HCT116 (cell line): Measurements from ENCODE around the gene NUCB2. TPM values are rescaled to one million over a fixed set of nuclear protein-coding genes. Genes with fewer than 3 reads are reported as not detected.

ENCODE experiments used
- ATAC-seq: fragments of 200-7000 bp; cut with Tn5 transposase; 2 replicates; pipeline ENCODE4 v1.9.1; 2020; ENCODE audit warnings: mild to moderate bottlenecking, moderate library complexity
- BruUV-seq: library from RNA; stranded (reverse); fragments of 400-500 nt; replicated peaks from 2 replicates; lab custom pipeline; 2021; lab: Mats Ljungman, UMichigan
- CTCF ChIA-PET: fragments of 300-600 bp; sonication (Branson Sonifier 250); formaldehyde crosslinking; loops from one replicate; lab custom pipeline; 2021; ENCODE audit warnings: antibody characterized with exemption; lab: Charles Lee
- POLR2A ChIA-PET: fragments of 300-600, 350-600 bp; sonication (Branson Sonifier 250); formaldehyde crosslinking; loops from one replicate; lab custom pipeline; 2021; ENCODE audit warnings: antibody characterized with exemption; lab: Charles Lee
- RAD21 ChIA-PET, 2 experiments: fragments of 300-600 bp; sonication (Branson Sonifier 250); formaldehyde crosslinking; loops; one replicate each; lab custom pipeline; 2023; ENCODE audit warnings: low total read pairs in 2 of 2; ENCODE audit not compliant: uncharacterized antibody in 2 of 2, unreplicated experiment in 2 of 2, low non-redundant PET in 1 of 2; lab: Charles Lee
- DNase-seq: peaks from one replicate; pipeline ENCODE4 v3.0.0-alpha.2; 2010; ENCODE audit warnings: low read depth, low spot score
- H2AFZ ChIP-seq: fragments of 200-600 bp; shearing (Covaris generic), sonication (generic); 2 replicates; pipeline ENCODE4 v1.6.1; 2017; ENCODE audit warnings: low read depth, mixed run types, mixed read lengths, antibody characterized with exemption, low read length; ENCODE audit not compliant: poor library complexity, severe bottlenecking
- H3K27ac ChIP-seq: 2 replicates; pipeline ENCODE4 v1.5.1; 2012; ENCODE audit warnings: low read depth, low read length
- H3K27me3 ChIP-seq: fragments of 200-600 bp; sonication (generic); 2 replicates; pipeline ENCODE4 v1.6.1; 2016; ENCODE audit warnings: mixed run types, low read length, mixed read lengths; ENCODE audit not compliant: insufficient read depth
- H3K36me3 ChIP-seq, 2 experiments: fragments of 200-500 bp in 1 of 2; fragments of 200-600 bp in 1 of 2; sonication (Bioruptor generic) in 1 of 2; sonication (generic) in 1 of 2; 2 replicates each; pipeline versions ENCODE4 v1.5.1 to v1.6.1; 2014 to 2016; ENCODE audit warnings: low read length in 2 of 2, inconsistent platforms in 1 of 2, mixed read lengths in 1 of 2, mixed run types in 1 of 2; ENCODE audit not compliant: insufficient read depth in 2 of 2, control insufficient read depth in 1 of 2
- H3K4me1 ChIP-seq, 2 experiments: fragments of 200-600 bp in 1 of 2; sonication (generic) in 1 of 2; 2 replicates each; pipeline versions ENCODE4 v1.5.1 to v1.6.1; 2012 to 2017; ENCODE audit warnings: low read length in 2 of 2, inconsistent platforms in 1 of 2, mild to moderate bottlenecking in 1 of 2, mixed read lengths in 1 of 2, mixed run types in 1 of 2, moderate library complexity in 1 of 2; ENCODE audit not compliant: insufficient read depth in 2 of 2, control insufficient read depth in 1 of 2
- H3K4me2 ChIP-seq: fragments of 200-600 bp; sonication (generic); 2 replicates; pipeline ENCODE4 v1.6.1; 2017; ENCODE audit warnings: mixed run types, low read length, mixed read lengths
- H3K4me3 ChIP-seq, 2 experiments: fragments of 200-600 bp in 1 of 2; sonication (generic) in 1 of 2; replicated peaks in 1 of 2; 2 replicates each; pipeline ENCODE4 v1.5.1; 2011 to 2016; ENCODE audit warnings: low read length in 2 of 2, control low read depth in 1 of 2, low read depth in 1 of 2, mild to moderate bottlenecking in 1 of 2, mixed read lengths in 1 of 2, mixed run types in 1 of 2
- H3K79me2 ChIP-seq: fragments of 200-600 bp; sonication (generic); 2 replicates; pipeline ENCODE4 v1.6.1; 2017; ENCODE audit warnings: mild to moderate bottlenecking, mixed run types, low read length, moderate library complexity, mixed read lengths; ENCODE audit not compliant: insufficient read depth
- H3K9ac ChIP-seq: fragments of 200-600 bp; sonication (generic); 2 replicates; pipeline ENCODE4 v1.6.1; 2016; ENCODE audit warnings: low read length, mixed read lengths
- H3K9me2 ChIP-seq: fragments of 200-600 bp; sonication (generic), shearing (Covaris generic); 2 replicates; pipeline ENCODE4 v1.6.1; 2017; ENCODE audit warnings: mixed run types, mild to moderate bottlenecking, moderate library complexity; ENCODE audit not compliant: insufficient read depth
- H3K9me3 ChIP-seq, 2 experiments: fragments of 200-500 bp in 1 of 2; fragments of 200-600 bp in 1 of 2; sonication (Bioruptor generic) in 1 of 2; sonication (generic) in 1 of 2; 2 replicates each; pipeline ENCODE4 v1.6.1; 2014 to 2017; ENCODE audit warnings: low read length in 2 of 2, mixed read lengths in 2 of 2, inconsistent platforms in 1 of 2, low read depth in 1 of 2, mild to moderate bottlenecking in 1 of 2, mixed run types in 1 of 2, moderate library complexity in 1 of 2; ENCODE audit not compliant: control insufficient read depth in 1 of 2, insufficient read depth in 1 of 2
- H4K20me1 ChIP-seq: fragments of 200-600 bp; sonication (generic), shearing (Covaris generic); 2 replicates; pipeline ENCODE4 v1.6.1; 2017; ENCODE audit warnings: mixed run types, mild to moderate bottlenecking, moderate library complexity; ENCODE audit not compliant: insufficient read depth
- CBX3 ChIP-seq: IDR thresholded peaks from 2 replicates; pipeline ENCODE4 v1.6.1; 2012; ENCODE audit warnings: low read depth
- EGR1 ChIP-seq: IDR thresholded peaks from 2 replicates; pipeline ENCODE4 v1.6.1; 2012; ENCODE audit warnings: low read depth
- ELF1 ChIP-seq: IDR thresholded peaks from 2 replicates; pipeline ENCODE4 v1.6.1; 2012; ENCODE audit warnings: low read depth, borderline replicate concordance
- EZH2 ChIP-seq: fragments of 200-600 bp; sonication (generic); IDR thresholded peaks from 2 replicates; pipeline ENCODE4 v1.6.1; 2017; ENCODE audit warnings: antibody characterized with exemption, mixed run types
- EZH2phosphoT487 ChIP-seq: fragments of 200-600 bp; IDR thresholded peaks from 2 replicates; pipeline ENCODE4 v1.6.1; 2018; ENCODE audit warnings: antibody characterized with exemption, borderline replicate concordance
- JUND ChIP-seq: IDR thresholded peaks from 2 replicates; pipeline ENCODE4 v1.6.1; 2012
- RAD21 ChIP-seq: IDR thresholded peaks from 2 replicates; pipeline ENCODE4 v1.6.1; 2012; ENCODE audit warnings: low read depth, mild to moderate bottlenecking
- SIN3A ChIP-seq: IDR thresholded peaks from 2 replicates; pipeline ENCODE4 v1.6.1; 2012; ENCODE audit warnings: low read depth
- SRF ChIP-seq: IDR thresholded peaks from 2 replicates; pipeline ENCODE4 v1.6.1; 2012; ENCODE audit warnings: low read depth
- TCF7L2 ChIP-seq: IDR thresholded peaks from 2 replicates; pipeline ENCODE4 v1.7.0; 2011; ENCODE audit warnings: borderline replicate concordance, inconsistent platforms; ENCODE audit not compliant: insufficient read depth, insufficient read length; ENCODE audit errors: extremely low read depth
- ZNF274 ChIP-seq: fragments of 200-500 bp; sonication (Bioruptor generic); IDR thresholded peaks from 2 replicates; pipeline ENCODE4 v1.6.1; 2014; ENCODE audit warnings: mild to moderate bottlenecking, low read depth, low read length, inconsistent platforms
- intact Hi-C: fragments of 100-400 bp; cut with micrococcal nuclease; formaldehyde crosslinking; loops from 2 replicates; pipeline ENCODE4 v1.10.0; 2022
- total RNA-seq: library from RNA; stranded (reverse); gene quantifications from one replicate; pipeline ENCODE4 v1.2.1, GENCODE V29; 2021; ENCODE audit not compliant: unreplicated experiment
- TF ChIP-seq, protein P1 (sequence below): IDR thresholded peaks from 2 replicates; pipeline ENCODE4 v1.6.1; 2011; ENCODE audit warnings: mild to moderate bottlenecking, low read length, moderate library complexity; ENCODE audit not compliant: insufficient replicate concordance; ENCODE audit errors: extremely low read depth
- TF ChIP-seq, protein P2 (sequence below), 3 experiments: fragments of 200-600 bp in 1 of 3; sonication (generic) in 1 of 3; IDR thresholded peaks in 2 of 3; conservative IDR thresholded peaks in 1 of 3; 2 replicates each; pipeline ENCODE4 v1.5.1; 2012 to 2017; ENCODE audit warnings: low read depth in 2 of 3, low read length in 2 of 3, antibody characterized with exemption in 1 of 3, borderline replicate concordance in 1 of 3, control low read depth in 1 of 3, mild to moderate bottlenecking in 1 of 3, mixed read lengths in 1 of 3, mixed run types in 1 of 3, moderate library complexity in 1 of 3; ENCODE audit not compliant: insufficient read depth in 1 of 3
- TF ChIP-seq, protein P3 (sequence below): IDR thresholded peaks from 2 replicates; pipeline ENCODE4 v1.6.1; 2012; ENCODE audit warnings: low read depth
- TF ChIP-seq, protein P4 (sequence below): IDR thresholded peaks from 2 replicates; pipeline ENCODE4 v1.6.1; 2012

Gene NUCB2
- total RNA-seq, 1 experiment from 2014 or later = 40.6 TPM

DNA sequence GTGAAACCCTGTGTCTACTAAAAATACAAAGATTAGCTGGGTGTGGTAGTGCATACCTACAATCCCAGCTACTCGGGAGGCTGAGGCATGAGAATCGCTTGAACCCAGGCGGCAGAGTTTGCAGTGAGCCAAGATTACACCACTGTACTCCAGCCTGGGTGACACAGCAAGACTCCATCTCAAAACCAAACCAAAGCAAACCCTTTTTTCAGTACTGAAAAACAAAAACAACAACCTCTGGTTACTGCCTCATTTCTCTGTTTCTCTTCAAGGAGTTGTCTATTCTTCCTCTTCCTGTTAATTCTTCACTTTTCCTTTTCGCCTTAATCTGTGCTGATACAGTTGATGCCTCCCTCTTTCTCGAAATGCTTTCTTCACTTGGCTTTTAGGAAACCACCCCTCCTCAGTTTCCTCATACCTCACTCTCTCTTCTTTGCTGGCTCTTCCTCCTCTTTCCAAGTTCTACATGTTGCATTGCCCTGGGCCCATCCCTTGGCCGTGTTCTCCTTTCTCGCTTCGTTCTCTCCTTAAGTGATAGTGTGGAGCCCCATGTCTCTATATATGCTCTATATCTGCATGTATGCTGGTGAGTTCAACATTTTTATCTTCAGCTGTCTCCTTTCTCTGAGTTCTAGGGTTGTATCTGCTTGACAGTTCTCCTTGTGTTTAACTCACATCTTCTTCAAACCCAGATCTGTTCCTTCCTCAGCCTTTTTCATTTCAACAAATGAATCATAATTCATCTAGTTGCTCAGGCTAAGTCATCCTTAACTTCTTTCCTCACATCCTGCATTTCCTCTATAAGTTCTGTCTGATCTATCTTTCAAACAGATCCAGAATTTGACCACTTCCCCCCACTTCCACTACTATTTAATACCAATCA lies 37.1 kb downstream of the NUCB2 start:
- DNase-seq = no peak
- Histone ChIP-seq H3K9me3 (no peaks in the 10 kb centered on the region), H3K4me3 (no peak overlapping the region), H3K27ac (no peak overlapping the region), H3K27me3 (no peaks in the 10 kb centered on the region), H3K36me3 (peaks cover 0 to 11% of the 10 kb centered on the region in 2 experiments; a peak in 2 of 4 replicates), H3K4me2 (no peak overlapping the region)
- intact Hi-C loops = no loop called here
- ChIA-PET POLR2A (no interaction called here), CTCF (no interaction called here), RAD21 (no interaction called here)
- BruUV-seq = no TSS peak
- no peak for TF ChIP-seq CBX3
- TF ChIP-seq EZH2phosphoT487 = no peak
- no peak for TF ChIP-seq EGR1
- no peak for TF ChIP-seq ZNF274
- TF ChIP-seq, protein P1, sequence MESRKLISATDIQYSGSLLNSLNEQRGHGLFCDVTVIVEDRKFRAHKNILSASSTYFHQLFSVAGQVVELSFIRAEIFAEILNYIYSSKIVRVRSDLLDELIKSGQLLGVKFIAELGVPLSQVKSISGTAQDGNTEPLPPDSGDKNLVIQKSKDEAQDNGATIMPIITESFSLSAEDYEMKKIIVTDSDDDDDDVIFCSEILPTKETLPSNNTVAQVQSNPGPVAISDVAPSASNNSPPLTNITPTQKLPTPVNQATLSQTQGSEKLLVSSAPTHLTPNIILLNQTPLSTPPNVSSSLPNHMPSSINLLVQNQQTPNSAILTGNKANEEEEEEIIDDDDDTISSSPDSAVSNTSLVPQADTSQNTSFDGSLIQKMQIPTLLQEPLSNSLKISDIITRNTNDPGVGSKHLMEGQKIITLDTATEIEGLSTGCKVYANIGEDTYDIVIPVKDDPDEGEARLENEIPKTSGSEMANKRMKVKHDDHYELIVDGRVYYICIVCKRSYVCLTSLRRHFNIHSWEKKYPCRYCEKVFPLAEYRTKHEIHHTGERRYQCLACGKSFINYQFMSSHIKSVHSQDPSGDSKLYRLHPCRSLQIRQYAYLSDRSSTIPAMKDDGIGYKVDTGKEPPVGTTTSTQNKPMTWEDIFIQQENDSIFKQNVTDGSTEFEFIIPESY = no peak
- TF ChIP-seq JUND = no peak
- TF ChIP-seq SRF = no peak
- TF ChIP-seq, protein P2, sequence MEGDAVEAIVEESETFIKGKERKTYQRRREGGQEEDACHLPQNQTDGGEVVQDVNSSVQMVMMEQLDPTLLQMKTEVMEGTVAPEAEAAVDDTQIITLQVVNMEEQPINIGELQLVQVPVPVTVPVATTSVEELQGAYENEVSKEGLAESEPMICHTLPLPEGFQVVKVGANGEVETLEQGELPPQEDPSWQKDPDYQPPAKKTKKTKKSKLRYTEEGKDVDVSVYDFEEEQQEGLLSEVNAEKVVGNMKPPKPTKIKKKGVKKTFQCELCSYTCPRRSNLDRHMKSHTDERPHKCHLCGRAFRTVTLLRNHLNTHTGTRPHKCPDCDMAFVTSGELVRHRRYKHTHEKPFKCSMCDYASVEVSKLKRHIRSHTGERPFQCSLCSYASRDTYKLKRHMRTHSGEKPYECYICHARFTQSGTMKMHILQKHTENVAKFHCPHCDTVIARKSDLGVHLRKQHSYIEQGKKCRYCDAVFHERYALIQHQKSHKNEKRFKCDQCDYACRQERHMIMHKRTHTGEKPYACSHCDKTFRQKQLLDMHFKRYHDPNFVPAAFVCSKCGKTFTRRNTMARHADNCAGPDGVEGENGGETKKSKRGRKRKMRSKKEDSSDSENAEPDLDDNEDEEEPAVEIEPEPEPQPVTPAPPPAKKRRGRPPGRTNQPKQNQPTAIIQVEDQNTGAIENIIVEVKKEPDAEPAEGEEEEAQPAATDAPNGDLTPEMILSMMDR (IDR thresholded peaks at IDR 0.05 in 2 of 3, conservative IDR thresholded peaks at IDR 0.05 in 1 of 3; ENCODE audit: borderline replicate concordance in 1 of 3, insufficient read depth in 1 of 3, low read depth in 2 of 3, low read length in 2 of 3) = no peak
- no peak for TF ChIP-seq EZH2
- TF ChIP-seq ELF1 = no peak
- TF ChIP-seq TCF7L2 = no peak
- TF ChIP-seq, protein P3, sequence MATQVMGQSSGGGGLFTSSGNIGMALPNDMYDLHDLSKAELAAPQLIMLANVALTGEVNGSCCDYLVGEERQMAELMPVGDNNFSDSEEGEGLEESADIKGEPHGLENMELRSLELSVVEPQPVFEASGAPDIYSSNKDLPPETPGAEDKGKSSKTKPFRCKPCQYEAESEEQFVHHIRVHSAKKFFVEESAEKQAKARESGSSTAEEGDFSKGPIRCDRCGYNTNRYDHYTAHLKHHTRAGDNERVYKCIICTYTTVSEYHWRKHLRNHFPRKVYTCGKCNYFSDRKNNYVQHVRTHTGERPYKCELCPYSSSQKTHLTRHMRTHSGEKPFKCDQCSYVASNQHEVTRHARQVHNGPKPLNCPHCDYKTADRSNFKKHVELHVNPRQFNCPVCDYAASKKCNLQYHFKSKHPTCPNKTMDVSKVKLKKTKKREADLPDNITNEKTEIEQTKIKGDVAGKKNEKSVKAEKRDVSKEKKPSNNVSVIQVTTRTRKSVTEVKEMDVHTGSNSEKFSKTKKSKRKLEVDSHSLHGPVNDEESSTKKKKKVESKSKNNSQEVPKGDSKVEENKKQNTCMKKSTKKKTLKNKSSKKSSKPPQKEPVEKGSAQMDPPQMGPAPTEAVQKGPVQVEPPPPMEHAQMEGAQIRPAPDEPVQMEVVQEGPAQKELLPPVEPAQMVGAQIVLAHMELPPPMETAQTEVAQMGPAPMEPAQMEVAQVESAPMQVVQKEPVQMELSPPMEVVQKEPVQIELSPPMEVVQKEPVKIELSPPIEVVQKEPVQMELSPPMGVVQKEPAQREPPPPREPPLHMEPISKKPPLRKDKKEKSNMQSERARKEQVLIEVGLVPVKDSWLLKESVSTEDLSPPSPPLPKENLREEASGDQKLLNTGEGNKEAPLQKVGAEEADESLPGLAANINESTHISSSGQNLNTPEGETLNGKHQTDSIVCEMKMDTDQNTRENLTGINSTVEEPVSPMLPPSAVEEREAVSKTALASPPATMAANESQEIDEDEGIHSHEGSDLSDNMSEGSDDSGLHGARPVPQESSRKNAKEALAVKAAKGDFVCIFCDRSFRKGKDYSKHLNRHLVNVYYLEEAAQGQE = no peak
- TF ChIP-seq RAD21 = no peak
- TF ChIP-seq, protein P4, sequence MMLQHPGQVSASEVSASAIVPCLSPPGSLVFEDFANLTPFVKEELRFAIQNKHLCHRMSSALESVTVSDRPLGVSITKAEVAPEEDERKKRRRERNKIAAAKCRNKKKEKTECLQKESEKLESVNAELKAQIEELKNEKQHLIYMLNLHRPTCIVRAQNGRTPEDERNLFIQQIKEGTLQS = no peak
- no peak for TF ChIP-seq SIN3A
- TF ChIP-seq, all 23 proteins: peak for 0
- Histone ChIP-seq H4K20me1 (no peaks in the 10 kb centered on the region), H2AFZ (no peak overlapping the region), H3K79me2 (no peaks in the 10 kb centered on the region), H3K9ac (no peak overlapping the region), H3K9me2 (no peaks in the 10 kb centered on the region), H3K4me1 (peaks cover 0 to 2% of the 10 kb centered on the region in 2 experiments; a peak in 1 of 4 replicates)
- ATAC-seq = no peak
